Esophagus squamous epithelium (tissue), 4 donors: ENCODE results near the gene CCDC192.
"Not testable (repeated sequence)": the region's sequence is repeated elsewhere in the genome, so short reads cannot be mapped to it uniquely, and the experiment has no call there.

ENCODE experiments used
- CTCF ChIP-seq, 6 experiments: fragments of 450-650 bp in 4 of 6; fragments of 200-600 bp in 2 of 6; sonication (generic) in 2 of 6; IDR thresholded peaks; one replicate each; pipeline ENCODE4 v1.5.1; 2016 to 2019; ENCODE audit warnings: antibody characterized with exemption in 6 of 6, mild to moderate bottlenecking in 4 of 6, moderate library complexity in 4 of 6
- POLR2A ChIP-seq, 4 donors: fragments of 450-650 bp; IDR thresholded peaks; one replicate each; pipeline ENCODE4 v1.6.1; 2017; ENCODE audit warnings: antibody characterized with exemption in 4 of 4, mild to moderate bottlenecking in 4 of 4, moderate library complexity in 3 of 4

GRCh38 chr5:127713083-127713482 lies 9.9 kb downstream of the CCDC192 start:
- TF ChIP-seq CTCF, POLR2A (IDR thresholded peaks at IDR 0.05): not testable (repeated sequence)
